SK-N-MC (cell line): ENCODE results near the gene LRFN5.

Experiments
- DNase-seq: peaks from one replicate; pipeline ENCODE4 v3.0.0-alpha.2; 2011; ENCODE audit warnings: low read depth, low spot score
- H3K27ac ChIP-seq: fragments of 200-600 bp; sonication (generic); 2 replicates; pipeline ENCODE4 v1.5.1; 2016; ENCODE audit warnings: mixed run types
- H3K36me3 ChIP-seq: fragments of 200-600 bp; sonication (generic); 2 replicates; pipeline ENCODE4 v1.6.1; 2017; ENCODE audit warnings: antibody characterized with exemption, low read length, mixed read lengths; ENCODE audit not compliant: insufficient read depth
- H3K4me3 ChIP-seq: fragments of 200-600 bp; sonication (generic); 2 replicates; pipeline ENCODE4 v1.5.1; 2016
- H3K9ac ChIP-seq: fragments of 200-600 bp; sonication (generic); 2 replicates; pipeline ENCODE4 v1.8.0; 2017; ENCODE audit warnings: mixed run types, mixed read lengths; ENCODE audit not compliant: insufficient read length
- H3K9me3 ChIP-seq: fragments of 200-600 bp; sonication (generic); 2 replicates; pipeline ENCODE4 v1.6.1; 2017; ENCODE audit warnings: low read depth, mild to moderate bottlenecking, antibody characterized with exemption, low read length, moderate library complexity, mixed read lengths
- EZH2 ChIP-seq: fragments of 200-600 bp; sonication (generic); IDR thresholded peaks from one replicate; pipeline ENCODE4 v1.6.1; 2017; ENCODE audit warnings: antibody characterized with exemption
- FOXP2 ChIP-seq: optimal IDR thresholded peaks from 2 replicates; pipeline ENCODE3; 2011; ENCODE audit warnings: mild to moderate bottlenecking, moderate library complexity; ENCODE audit not compliant: insufficient read depth; ENCODE audit errors: extremely low read length, control extremely low read depth
- POLR2AphosphoS5 ChIP-seq: IDR thresholded peaks from 2 replicates; pipeline ENCODE4 v1.6.1; 2012; ENCODE audit warnings: mild to moderate bottlenecking, low read depth, low read length, borderline replicate concordance

LRFN5 gene

GRCh38 chr14:41872931-41873685 is 266.4 kb downstream of the LRFN5 start:
- Histone ChIP-seq H3K9ac (peak overlapping the region; percentile 57), H3K36me3 (no peaks in the 10 kb centered on the region; the same call in 1 of the 2 replicates), H3K4me3 (peak overlapping the region; percentile 67), H3K9me3 (no peaks in the 10 kb centered on the region), H3K27ac (peak overlapping the region; percentile 94)
- DNase-seq: peak; percentile 58
- TF ChIP-seq FOXP2: no peak
- no peak for TF ChIP-seq EZH2
- TF ChIP-seq POLR2AphosphoS5: no peak

- Histone ChIP-seq H3K36me3 (no peaks in the 10 kb centered on the region; the same call in 1 of the 2 replicates), H3K9me3 (no peaks in the 10 kb centered on the region), H3K9ac (no peak overlapping the region), H3K27ac (peak overlapping the region; percentile 94), H3K4me3 (peak overlapping the region; percentile 67)
- TF ChIP-seq POLR2AphosphoS5 (no peak), FOXP2 (no peak), EZH2 (no peak)
- DNase-seq: peak; percentile 70
Measured at GRCh38 chr14:41873686-41874317, 267.1 kb downstream of the LRFN5 start.

- Histone ChIP-seq H3K36me3 (no peaks in the 10 kb centered on the region), H3K4me3 (no peak overlapping the region), H3K9me3 (no peaks in the 10 kb centered on the region), H3K9ac (no peak overlapping the region), H3K27ac (no peak overlapping the region)
- TF ChIP-seq POLR2AphosphoS5 (no peak), EZH2 (no peak), FOXP2 (no peak)
- DNase-seq: no peak
Measured at GRCh38 chr14:41875116-41875515, 268.4 kb downstream of the LRFN5 start.

GRCh38 chr14:41878321-41878720 is 271.6 kb downstream of the LRFN5 start:
- H3K4me3 ChIP-seq: no peak overlapping the region
- no peak for TF ChIP-seq FOXP2
- no peak for TF ChIP-seq EZH2
- TF ChIP-seq POLR2AphosphoS5: no peak

GRCh38 chr14:41891624-41892023 is 284.9 kb downstream of the LRFN5 start:
- TF ChIP-seq EZH2 (no peak), POLR2AphosphoS5 (no peak), FOXP2 (no peak)
- peaks cover 17% of the 10 kb centered on the region; the same call in 1 of the 2 replicates for H3K36me3 ChIP-seq
- DNase-seq: no peak
- no peak overlapping the region for H3K9ac ChIP-seq
- H3K9me3 ChIP-seq: no peaks in the 10 kb centered on the region
- no peak overlapping the region for H3K27ac ChIP-seq
- no peak overlapping the region for H3K4me3 ChIP-seq

More at GRCh38 chr14:41878321-41878720, 271.6 kb downstream of the LRFN5 start:
- no peaks in the 10 kb centered on the region for H3K9me3 ChIP-seq
- no peak for DNase-seq
- no peaks in the 10 kb centered on the region for H3K36me3 ChIP-seq
- H3K9ac ChIP-seq: no peak overlapping the region
- no peak overlapping the region for H3K27ac ChIP-seq

GRCh38 chr14:41899416-41899815 is 292.7 kb downstream of the LRFN5 start:
- Histone ChIP-seq H3K36me3 (no peaks in the 10 kb centered on the region), H3K9ac (no peak overlapping the region), H3K9me3 (no peaks in the 10 kb centered on the region), H3K4me3 (peak overlapping the region; percentile 17; the same call in 1 of the 2 replicates), H3K27ac (no peak overlapping the region)
- TF ChIP-seq FOXP2: no peak
- peak; percentile 40; the same call in 1 of the 2 replicates for TF ChIP-seq POLR2AphosphoS5
- peak; percentile 76 for DNase-seq

- Histone ChIP-seq H3K9me3 (no peaks in the 10 kb centered on the region), H3K27ac (no peak overlapping the region), H3K9ac (no peak overlapping the region), H3K36me3 (no peaks in the 10 kb centered on the region), H3K4me3 (no peak overlapping the region)
- TF ChIP-seq FOXP2: no peak
- TF ChIP-seq POLR2AphosphoS5: no peak
- no peak for TF ChIP-seq EZH2
- DNase-seq: no peak
Measured at GRCh38 chr14:41900644-41901043, 294.0 kb downstream of the LRFN5 start.

- no peak for TF ChIP-seq EZH2
- no peak for TF ChIP-seq FOXP2
- TF ChIP-seq POLR2AphosphoS5: no peak
- Histone ChIP-seq H3K4me3 (no peak overlapping the region), H3K27ac (no peak overlapping the region), H3K36me3 (no peaks in the 10 kb centered on the region), H3K9ac (no peak overlapping the region), H3K9me3 (no peaks in the 10 kb centered on the region)
- no peak for DNase-seq
Measured at GRCh38 chr14:41901089-41901488, 294.4 kb downstream of the LRFN5 start.
